Measurements from ENCODE around the gene WDFY4.
"Not testable (repeated sequence)": the region's sequence is repeated elsewhere in the genome, so short reads cannot be mapped to it uniquely, and the experiment has no call there.

Gene WDFY4

GRCh38 chr10:48638739-48639527 lies 45.7 kb upstream of the WDFY4 start:
- DNase-seq (ENCODE audit: low read depth), result no peak
- TF ChIP-seq CTCF (IDR thresholded peaks at IDR 0.05; ENCODE audit: control insufficient read depth, extremely low read depth, insufficient read depth), result no peak
- no peak overlapping the region for H3K4me3 ChIP-seq (ENCODE audit: low read depth, low read length)

DNA sequence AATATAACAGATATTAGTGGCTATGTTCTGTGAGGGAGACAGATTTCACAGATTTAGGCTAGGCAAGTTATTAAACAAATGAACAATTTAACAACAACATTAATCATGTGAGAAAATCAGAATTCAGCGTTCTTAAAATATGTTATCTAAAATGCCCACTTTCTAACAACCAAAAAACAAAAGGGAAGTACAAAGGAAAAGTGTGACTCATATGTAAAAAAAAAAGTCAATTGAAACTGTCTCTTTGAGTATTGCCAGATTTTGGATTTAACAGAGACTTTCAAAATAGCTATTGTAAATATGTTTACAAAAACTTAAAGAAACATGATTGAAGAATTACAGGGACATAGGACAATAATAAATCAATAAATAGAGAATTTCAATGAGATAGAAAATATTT lies 45.0 kb upstream of the WDFY4 start:
- TF ChIP-seq CTCF (IDR thresholded peaks at IDR 0.05; ENCODE audit: control insufficient read depth, extremely low read depth, insufficient read depth), result no peak
- no peak for DNase-seq (ENCODE audit: low read depth)
- no peak overlapping the region for H3K4me3 ChIP-seq (ENCODE audit: low read depth, low read length)

- H3K4me3 ChIP-seq (ENCODE audit: low read depth, low read length), result no peak overlapping the region
- no peak for TF ChIP-seq CTCF (IDR thresholded peaks at IDR 0.05; ENCODE audit: control insufficient read depth, extremely low read depth, insufficient read depth)
- DNase-seq (ENCODE audit: low read depth), result no peak
Measured at GRCh38 chr10:48640326-48640725, 44.3 kb upstream of the WDFY4 start.

DNA sequence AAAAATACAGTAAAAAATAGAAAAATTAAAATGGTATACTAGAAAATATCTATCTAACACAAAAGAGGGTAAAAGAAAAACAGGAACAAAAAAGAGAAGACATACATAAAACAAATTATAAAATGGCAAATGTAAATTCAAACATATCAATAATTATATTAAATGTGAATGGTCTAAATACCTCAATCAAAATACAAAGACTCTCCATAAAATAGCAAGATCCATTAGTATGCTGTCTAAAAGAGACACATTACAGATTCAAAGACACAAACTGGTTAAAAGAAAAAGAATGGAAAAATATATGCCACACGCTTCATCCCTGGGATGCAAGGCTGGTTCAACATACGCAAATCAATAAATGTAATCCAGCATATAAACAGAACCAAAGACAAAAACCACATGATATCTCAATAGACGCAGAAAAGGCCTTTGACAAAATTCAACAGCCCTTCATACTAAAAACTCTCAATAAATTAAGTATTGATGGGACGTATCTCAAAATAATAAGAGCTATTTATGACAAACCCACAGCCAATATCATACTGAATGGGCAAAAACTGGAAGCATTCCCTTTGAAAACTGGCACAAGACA lies 43.5 kb upstream of the WDFY4 start:
- not testable (repeated sequence) for DNase-seq (ENCODE audit: low read depth); H3K4me3 ChIP-seq (ENCODE audit: low read depth, low read length)

- DNase-seq (ENCODE audit: low read depth), result no peak
- TF ChIP-seq CTCF (IDR thresholded peaks at IDR 0.05; ENCODE audit: control insufficient read depth, extremely low read depth, insufficient read depth), result no peak
Measured at GRCh38 chr10:48645600-48645999, 39.1 kb upstream of the WDFY4 start.

GRCh38 chr10:48647073-48647472 lies 37.6 kb upstream of the WDFY4 start:
- H3K4me3 ChIP-seq (ENCODE audit: low read depth, low read length); DNase-seq (ENCODE audit: low read depth): not testable (repeated sequence)

More at GRCh38 chr10:48645600-48645999, 39.1 kb upstream of the WDFY4 start:
- no peak overlapping the region for H3K4me3 ChIP-seq (ENCODE audit: low read depth, low read length)

DNA sequence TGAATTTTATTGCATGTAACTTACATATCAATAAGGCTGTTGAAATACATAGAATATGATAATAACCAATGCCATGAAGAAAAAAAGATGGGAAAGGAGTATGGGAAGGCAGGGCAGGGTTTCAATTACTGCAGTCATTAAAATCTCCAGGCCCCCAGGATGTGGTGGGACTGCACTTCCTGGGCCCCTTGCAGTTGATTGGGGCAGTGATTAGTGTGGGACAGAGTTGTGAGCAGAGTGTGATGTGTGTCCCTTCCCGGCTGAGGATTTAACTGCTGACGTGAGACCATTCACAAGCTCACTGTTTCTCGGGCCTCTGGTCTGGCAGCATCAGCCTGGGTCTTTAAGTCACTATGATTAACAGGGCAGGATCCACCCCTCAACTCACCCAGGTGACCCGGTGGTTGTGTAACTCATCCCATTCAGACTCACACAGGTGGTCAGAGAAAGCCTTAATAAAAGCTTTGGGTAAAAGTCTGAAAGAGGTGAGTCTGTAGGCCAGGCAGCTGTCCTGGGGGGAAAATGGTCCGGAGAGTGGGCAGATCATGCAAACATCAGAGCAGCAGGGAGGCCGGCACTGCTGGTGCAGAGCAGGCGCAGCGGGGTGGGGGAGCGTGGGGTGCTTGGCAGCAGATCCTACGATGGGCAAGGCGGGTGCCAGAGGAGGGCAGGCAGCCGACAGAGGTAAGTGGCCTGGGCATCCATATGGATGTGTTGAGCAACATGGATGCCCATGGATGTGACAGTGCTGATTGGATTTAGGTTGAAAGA lies 36.3 kb upstream of the WDFY4 start:
- no peak overlapping the region for H3K4me3 ChIP-seq (ENCODE audit: low read depth, low read length)
- DNase-seq (ENCODE audit: low read depth), result no peak
- TF ChIP-seq CTCF (IDR thresholded peaks at IDR 0.05; ENCODE audit: control insufficient read depth, extremely low read depth, insufficient read depth), result no peak

Measured in LNCaP clone FGC (cell line).